ES-I3 (cell line): Measurements from ENCODE around the gene COL25A1.
"Not testable (repeated sequence)": the region's sequence is repeated elsewhere in the genome, so short reads cannot be mapped to it uniquely, and the experiment has no call there.

Experiments used
- H3K36me3 ChIP-seq: 2 replicates; pipeline ENCODE4 v1.6.1; 2013; ENCODE audit warnings: mild to moderate bottlenecking, low read length, control low read depth, moderate library complexity; ENCODE audit not compliant: insufficient read depth
- H3K4me1 ChIP-seq: 2 replicates; pipeline ENCODE4 v1.6.1; 2013; ENCODE audit warnings: mild to moderate bottlenecking, control low read depth, low read length; ENCODE audit not compliant: insufficient read depth
- H3K9ac ChIP-seq: 2 replicates; pipeline ENCODE4 v1.6.1; 2013; ENCODE audit warnings: low read depth, mild to moderate bottlenecking, low read length, moderate library complexity
- H3K9me3 ChIP-seq: 2 replicates; pipeline ENCODE4 v1.6.1; 2013; ENCODE audit warnings: mild to moderate bottlenecking, low read length, moderate library complexity; ENCODE audit not compliant: control insufficient read depth, insufficient read depth

COL25A1 gene

GRCh38 chr4:108887034-108887433, 415.4 kb downstream of the COL25A1 start:
- Histone ChIP-seq H3K4me1 (peaks cover 28% of the 10 kb centered on the region), H3K36me3 (no peaks in the 10 kb centered on the region), H3K9ac (no peak overlapping the region), H3K9me3 (no peaks in the 10 kb centered on the region)

GRCh38 chr4:108885211-108885610, 417.2 kb downstream of the COL25A1 start:
- Histone ChIP-seq H3K36me3 (no peaks in the 10 kb centered on the region), H3K4me1 (peaks cover 24% of the 10 kb centered on the region), H3K9ac (no peak overlapping the region), H3K9me3 (no peaks in the 10 kb centered on the region)

GRCh38 chr4:108884596-108884995, 417.9 kb downstream of the COL25A1 start:
- Histone ChIP-seq H3K4me1 (peaks cover 18% of the 10 kb centered on the region; the same call in 1 of the 2 replicates), H3K9me3 (no peaks in the 10 kb centered on the region), H3K9ac (no peak overlapping the region), H3K36me3 (no peaks in the 10 kb centered on the region)

DNA sequence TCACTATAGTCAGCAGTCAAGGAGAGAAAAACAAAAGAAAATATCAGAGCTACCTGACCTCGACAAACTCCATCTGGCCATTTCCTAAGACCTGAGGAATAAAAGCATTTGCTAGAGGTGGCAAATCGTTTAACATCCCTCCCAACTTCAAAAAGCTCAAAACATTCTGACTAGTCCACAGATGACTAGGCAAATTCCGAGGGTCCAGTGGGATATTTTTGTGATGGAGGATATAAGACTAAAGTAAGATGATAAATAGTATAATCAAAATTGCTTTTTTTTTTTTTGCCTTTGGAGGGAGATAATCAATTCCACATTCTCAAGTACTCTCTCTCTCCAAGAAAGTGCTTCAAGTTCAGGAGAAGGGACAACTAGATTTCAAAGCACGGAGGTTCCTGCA, 420.5 kb downstream of the COL25A1 start:
- H3K36me3 ChIP-seq = no peaks in the 10 kb centered on the region

DNA sequence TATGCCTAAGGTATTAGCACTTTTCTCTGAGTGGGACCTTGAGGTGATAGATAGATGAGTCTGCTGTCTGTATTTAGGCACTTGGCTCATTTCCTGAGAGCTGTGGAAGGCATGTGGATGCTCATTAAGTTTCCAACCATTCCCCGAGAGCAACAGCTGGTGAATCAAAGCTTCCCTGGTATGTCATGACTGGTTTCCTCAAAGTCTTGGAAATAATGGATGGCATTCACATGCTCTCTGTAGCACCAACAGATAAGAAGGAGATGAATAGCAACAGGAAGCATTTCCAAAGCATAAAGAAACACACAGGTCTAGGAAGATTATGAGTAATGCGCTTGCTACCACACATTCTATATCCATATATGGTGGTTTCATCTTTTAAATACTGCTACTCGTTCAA, 421.3 kb downstream of the COL25A1 start:
- Histone ChIP-seq H3K36me3 (no peaks in the 10 kb centered on the region), H3K9me3 (no peaks in the 10 kb centered on the region), H3K4me1 (peaks cover 18% of the 10 kb centered on the region; the same call in 1 of the 2 replicates), H3K9ac (no peak overlapping the region)

More for the DNA sequence above, 420.5 kb downstream of the COL25A1 start:
- Histone ChIP-seq H3K9ac (no peak overlapping the region), H3K9me3 (no peaks in the 10 kb centered on the region), H3K4me1 (peaks cover 18% of the 10 kb centered on the region; the same call in 1 of the 2 replicates)

GRCh38 chr4:108878806-108879205, 423.7 kb downstream of the COL25A1 start:
- Histone ChIP-seq H3K9ac (no peak overlapping the region), H3K36me3 (no peaks in the 10 kb centered on the region), H3K4me1 (peaks cover 18% of the 10 kb centered on the region; the same call in 1 of the 2 replicates), H3K9me3 (no peaks in the 10 kb centered on the region)

GRCh38 chr4:108877821-108878220, 424.6 kb downstream of the COL25A1 start:
- no peaks in the 10 kb centered on the region for H3K9me3 ChIP-seq

GRCh38 chr4:108874806-108875205, 427.7 kb downstream of the COL25A1 start:
- H3K4me1 ChIP-seq = peaks cover 13% of the 10 kb centered on the region; the same call in 1 of the 2 replicates
- no peaks in the 10 kb centered on the region for H3K36me3 ChIP-seq
- no peak overlapping the region for H3K9ac ChIP-seq
- no peaks in the 10 kb centered on the region for H3K9me3 ChIP-seq

More at GRCh38 chr4:108877821-108878220, 424.6 kb downstream of the COL25A1 start:
- no peak overlapping the region for H3K9ac ChIP-seq
- H3K36me3 ChIP-seq = no peaks in the 10 kb centered on the region
- peaks cover 18% of the 10 kb centered on the region; the same call in 1 of the 2 replicates for H3K4me1 ChIP-seq

DNA sequence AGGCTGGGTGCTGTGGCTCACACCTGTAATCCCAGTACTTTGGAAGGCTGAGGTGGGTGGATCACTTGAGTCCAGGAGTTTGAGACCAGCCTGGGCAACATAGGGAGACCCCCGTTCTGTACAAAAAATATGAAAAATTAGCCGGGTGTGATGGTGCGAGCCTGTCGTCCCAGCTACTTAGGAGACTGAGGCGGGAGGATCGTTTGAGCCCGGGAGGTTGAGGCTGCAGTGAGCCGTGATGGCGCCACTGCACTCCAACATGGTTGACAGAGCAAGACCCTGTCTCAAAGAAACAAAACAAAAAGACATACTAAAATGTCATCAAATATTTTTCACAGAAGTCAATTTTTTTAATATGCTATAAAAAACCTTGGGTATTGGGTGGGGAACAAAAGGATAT, 432.5 kb downstream of the COL25A1 start:
- H3K9ac ChIP-seq, H3K4me1 ChIP-seq, H3K9me3 ChIP-seq, H3K36me3 ChIP-seq: not testable (repeated sequence)

- H3K9me3 ChIP-seq = no peaks in the 10 kb centered on the region
- no peaks in the 10 kb centered on the region for H3K4me1 ChIP-seq
- H3K9ac ChIP-seq = no peak overlapping the region
- H3K36me3 ChIP-seq = no peaks in the 10 kb centered on the region
Observed at GRCh38 chr4:108868606-108869227, 433.7 kb downstream of the COL25A1 start.

- Histone ChIP-seq H3K9ac (no peak overlapping the region), H3K36me3 (no peaks in the 10 kb centered on the region), H3K4me1 (no peaks in the 10 kb centered on the region), H3K9me3 (no peaks in the 10 kb centered on the region)
Observed at GRCh38 chr4:108867476-108867875, 435.0 kb downstream of the COL25A1 start.

DNA sequence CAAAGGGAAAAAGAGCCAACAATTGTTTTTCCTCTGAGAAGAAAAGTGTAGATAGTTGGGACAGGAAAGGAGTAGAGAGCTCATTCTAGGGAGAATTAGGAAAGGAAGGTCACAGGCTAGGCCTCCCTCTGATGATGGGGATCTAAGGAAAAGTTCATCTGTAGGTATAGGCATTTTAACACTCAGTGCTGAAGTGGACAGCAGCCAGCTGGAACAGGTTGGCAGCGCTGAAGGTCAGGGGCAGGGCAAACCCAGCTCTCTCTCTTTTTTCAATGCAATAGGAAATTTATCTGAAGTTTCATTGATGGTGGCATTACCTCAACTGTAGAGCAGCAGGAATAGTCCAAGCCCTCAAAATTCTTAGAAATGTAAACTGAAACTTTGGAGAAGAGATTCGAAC, 441.1 kb downstream of the COL25A1 start:
- Histone ChIP-seq H3K9ac (no peak overlapping the region), H3K36me3 (no peaks in the 10 kb centered on the region), H3K9me3 (no peaks in the 10 kb centered on the region), H3K4me1 (no peaks in the 10 kb centered on the region)

- no peak overlapping the region for H3K9ac ChIP-seq
- H3K4me1 ChIP-seq = peaks cover 11% of the 10 kb centered on the region; the same call in 1 of the 2 replicates
- H3K9me3 ChIP-seq = no peaks in the 10 kb centered on the region
- H3K36me3 ChIP-seq = no peaks in the 10 kb centered on the region
Observed at GRCh38 chr4:108854786-108855185, 447.7 kb downstream of the COL25A1 start.

GRCh38 chr4:108852691-108853090, 449.8 kb downstream of the COL25A1 start:
- peaks cover 14% of the 10 kb centered on the region; the same call in 1 of the 2 replicates for H3K4me1 ChIP-seq
- H3K36me3 ChIP-seq = no peaks in the 10 kb centered on the region
- no peak overlapping the region for H3K9ac ChIP-seq
- no peaks in the 10 kb centered on the region for H3K9me3 ChIP-seq

DNA sequence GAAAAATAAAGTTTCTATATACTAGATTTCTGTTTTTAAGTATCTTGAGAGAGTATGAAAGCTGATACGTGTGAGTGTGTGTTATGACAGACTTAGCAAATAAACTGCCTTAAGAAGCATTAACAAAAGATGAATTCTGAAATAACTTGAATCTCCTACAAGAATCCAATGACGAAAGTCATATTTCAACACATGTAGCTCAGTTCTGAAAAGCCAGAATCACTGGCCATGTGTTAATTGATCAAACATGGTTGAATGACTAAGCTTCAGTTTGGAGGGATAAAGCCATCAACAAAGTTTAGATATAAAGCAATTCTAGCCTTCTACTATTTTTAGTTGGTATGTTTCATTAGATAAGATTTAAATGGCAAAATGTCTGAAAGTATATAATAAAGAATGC, 451.1 kb downstream of the COL25A1 start:
- no peak overlapping the region for H3K9ac ChIP-seq
- no peaks in the 10 kb centered on the region for H3K9me3 ChIP-seq
- H3K36me3 ChIP-seq = no peaks in the 10 kb centered on the region
- H3K4me1 ChIP-seq = peaks cover 14% of the 10 kb centered on the region; the same call in 1 of the 2 replicates
